ENCODE data around the gene TIA1.

- TF ChIP-seq CTCF (IDR thresholded peaks at IDR 0.05) (no peak), EP300 (IDR thresholded peaks at IDR 0.05) (no peak), POLR2A (IDR thresholded peaks at IDR 0.05) (no peak)
These were observed 46.6 kb downstream of the TIA1 start for GRCh38 chr2:70201831-70202230.
